ENCODE data around the gene IRF4. TPM values are rescaled to one million over a fixed set of nuclear protein-coding genes. Genes with fewer than 3 reads are reported as not detected.

IRF4 gene
- total and polyA plus RNA-seq, 11 donors, result 0.08 to 4.4 (median 0.30) TPM; not detected in 1

DNA sequence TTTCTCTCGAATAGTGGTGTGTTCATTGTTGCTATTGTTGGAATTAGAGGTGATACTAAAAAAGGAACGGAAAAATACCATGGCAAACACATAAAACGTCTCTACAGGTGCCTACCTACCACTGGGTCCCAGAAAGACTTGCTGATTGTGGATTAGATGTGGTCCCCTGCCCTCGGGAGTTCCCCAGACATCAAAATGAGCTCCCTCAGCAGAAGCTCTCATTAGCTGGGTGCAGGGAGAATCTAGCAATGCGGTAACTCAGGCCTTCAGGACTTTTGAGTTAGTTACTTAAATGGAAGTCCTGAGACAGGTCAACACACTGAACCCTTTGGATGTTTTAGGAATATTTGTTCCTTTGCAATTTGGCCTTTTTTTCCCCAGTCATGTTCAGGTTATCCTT, 6.1 kb downstream of the IRF4 start:
- TF ChIP-seq, protein P1, sequence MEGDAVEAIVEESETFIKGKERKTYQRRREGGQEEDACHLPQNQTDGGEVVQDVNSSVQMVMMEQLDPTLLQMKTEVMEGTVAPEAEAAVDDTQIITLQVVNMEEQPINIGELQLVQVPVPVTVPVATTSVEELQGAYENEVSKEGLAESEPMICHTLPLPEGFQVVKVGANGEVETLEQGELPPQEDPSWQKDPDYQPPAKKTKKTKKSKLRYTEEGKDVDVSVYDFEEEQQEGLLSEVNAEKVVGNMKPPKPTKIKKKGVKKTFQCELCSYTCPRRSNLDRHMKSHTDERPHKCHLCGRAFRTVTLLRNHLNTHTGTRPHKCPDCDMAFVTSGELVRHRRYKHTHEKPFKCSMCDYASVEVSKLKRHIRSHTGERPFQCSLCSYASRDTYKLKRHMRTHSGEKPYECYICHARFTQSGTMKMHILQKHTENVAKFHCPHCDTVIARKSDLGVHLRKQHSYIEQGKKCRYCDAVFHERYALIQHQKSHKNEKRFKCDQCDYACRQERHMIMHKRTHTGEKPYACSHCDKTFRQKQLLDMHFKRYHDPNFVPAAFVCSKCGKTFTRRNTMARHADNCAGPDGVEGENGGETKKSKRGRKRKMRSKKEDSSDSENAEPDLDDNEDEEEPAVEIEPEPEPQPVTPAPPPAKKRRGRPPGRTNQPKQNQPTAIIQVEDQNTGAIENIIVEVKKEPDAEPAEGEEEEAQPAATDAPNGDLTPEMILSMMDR (IDR thresholded peaks at IDR 0.05), result no peak
- WGBS, 4 donors, result 73 to 83% (median 80%) methylated on average over 5 of the region's 5 CpGs
- intact Hi-C loops (cut with DNase I), result no loop called here
- Histone ChIP-seq H3K27me3 (peaks cover 14 to 54% (median 41%) of the 10 kb centered on the region in 9 donors), H3K4me3 (no peak overlapping the region), H3K36me3 (no peaks in the 10 kb centered on the region), H3K9me3 (no peaks in the 10 kb centered on the region), H3K27ac (no peak overlapping the region), H3K4me1 (peaks cover 0 to 14% (median 6%) of the 10 kb centered on the region in 12 donors)
- ATAC-seq (no peak), DNase-seq (no peak)

DNA sequence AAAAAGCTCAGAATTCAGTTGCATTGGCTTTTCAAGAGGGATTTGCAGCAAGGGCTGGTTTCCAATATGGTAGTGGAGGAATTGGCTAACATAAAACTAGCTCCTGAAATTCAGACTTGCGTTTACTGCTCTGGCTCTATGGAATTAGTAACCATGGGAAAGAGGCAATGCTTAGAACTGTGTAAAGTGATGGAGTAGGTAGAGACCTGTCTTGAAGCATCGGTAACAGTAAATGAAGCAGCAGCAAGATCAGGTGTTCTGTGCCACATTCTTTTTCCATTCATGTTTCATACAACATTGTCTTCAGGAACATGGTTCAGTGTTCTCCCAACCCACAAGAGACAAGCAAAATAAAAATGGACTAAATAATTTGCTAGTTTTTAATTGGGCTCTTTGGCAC, 6.5 kb downstream of the IRF4 start:
- 89 to 94% (median 91%) methylated on average over 2 of the region's 2 CpGs for WGBS, 4 donors
- DNase-seq (no peak), ATAC-seq (no peak)
- H3K4me1 ChIP-seq, result peaks cover 0 to 10% (median 1%) of the 10 kb centered on the region in 12 donors
- no peak overlapping the region for H3K4me3 ChIP-seq
- no peaks in the 10 kb centered on the region for H3K36me3 ChIP-seq
- TF ChIP-seq, protein P1 (IDR thresholded peaks at IDR 0.05), result no peak
- TF ChIP-seq POLR2A (IDR thresholded peaks at IDR 0.05), result no peak
- H3K9me3 ChIP-seq, result no peaks in the 10 kb centered on the region
- H3K27ac ChIP-seq, result no peak overlapping the region
- intact Hi-C loops (cut with DNase I), result no loop called here
- H3K27me3 ChIP-seq, result peaks cover 12 to 53% (median 36%) of the 10 kb centered on the region in 9 donors

DNA sequence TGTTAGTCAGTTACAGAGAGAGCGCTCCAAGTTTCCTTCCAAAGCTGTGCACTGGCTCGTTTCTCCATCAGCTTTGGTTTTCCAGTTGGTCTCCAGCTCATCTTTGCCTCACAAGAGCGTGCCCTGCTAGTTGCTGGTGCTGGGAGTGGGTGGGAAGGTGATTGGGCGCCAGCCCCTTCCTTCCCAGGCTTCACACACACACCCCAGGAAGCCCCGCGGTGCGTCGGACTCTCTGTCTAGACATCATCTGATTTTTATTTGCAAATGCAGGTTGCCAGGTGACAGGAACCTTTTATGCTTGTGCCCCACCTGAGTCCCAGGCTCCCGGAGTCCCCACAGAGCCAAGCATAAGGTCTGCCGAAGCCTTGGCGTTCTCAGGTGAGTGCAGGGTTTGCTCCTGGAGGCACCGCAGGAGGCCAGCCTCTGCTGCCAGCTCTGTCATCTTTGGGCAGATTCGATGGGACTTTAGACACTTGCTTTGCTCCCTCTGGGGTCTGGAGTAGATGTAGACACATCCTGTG, 7.1 kb downstream of the IRF4 start:
- no peak overlapping the region for H3K27ac ChIP-seq
- H3K4me3 ChIP-seq, result no peak overlapping the region
- TF ChIP-seq, protein P1 (IDR thresholded peaks at IDR 0.05), result no peak
- TF ChIP-seq POLR2A (IDR thresholded peaks at IDR 0.05), result no peak
- no peaks in the 10 kb centered on the region for H3K9me3 ChIP-seq
- WGBS, 4 donors, result 83 to 91% (median 90%) methylated on average over 13 of the region's 13 CpGs
- DNase-seq (no peak), ATAC-seq (no peak)
- no peaks in the 10 kb centered on the region for H3K36me3 ChIP-seq
- H3K27me3 ChIP-seq, result peaks cover 9 to 48% (median 31%) of the 10 kb centered on the region in 9 donors
- intact Hi-C loops (cut with DNase I), result no loop called here
- H3K4me1 ChIP-seq, result peaks cover 0 to 4% (median 0%) of the 10 kb centered on the region in 12 donors

DNA sequence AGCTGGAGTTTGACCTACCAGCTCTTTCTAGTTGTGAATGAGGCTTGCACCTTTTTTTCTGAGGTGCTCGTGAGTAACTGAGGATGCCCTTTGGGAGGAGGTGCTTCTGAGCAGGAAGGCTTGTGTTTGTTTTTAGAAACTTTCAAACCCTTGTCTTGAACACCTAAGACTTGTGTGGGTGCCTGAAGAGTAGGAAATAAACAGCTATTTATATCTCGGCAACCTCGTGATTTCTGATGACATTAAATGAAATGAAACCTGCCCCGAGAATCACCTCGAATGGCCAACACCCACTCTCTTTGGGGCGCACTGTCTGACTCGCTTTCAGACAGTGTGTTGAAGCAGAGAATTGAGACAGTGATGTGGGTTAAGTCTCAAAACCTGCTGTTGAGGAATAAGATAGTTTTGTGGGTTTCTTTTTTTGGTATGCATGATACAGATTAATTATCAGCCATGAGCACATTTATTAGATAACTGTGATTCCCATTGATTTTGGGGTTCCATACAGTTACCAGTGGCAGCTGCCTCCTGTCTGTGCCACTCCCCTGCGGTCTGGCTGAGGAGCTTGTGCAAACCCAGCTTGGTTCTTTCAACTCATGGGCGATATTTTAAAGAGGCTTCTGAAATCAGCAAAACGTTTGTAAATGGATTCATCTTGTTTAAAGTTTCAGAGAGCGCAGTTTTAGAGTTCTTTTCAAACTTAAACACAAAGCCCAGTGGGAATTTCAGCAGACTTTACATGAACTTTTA, 8.4 kb downstream of the IRF4 start:
- Histone ChIP-seq H3K27me3 (peaks cover 0 to 34% (median 17%) of the 10 kb centered on the region in 9 donors), H3K9me3 (peaks cover 0 to 4% (median 0%) of the 10 kb centered on the region in 12 donors), H3K36me3 (no peaks in the 10 kb centered on the region), H3K27ac (no peak overlapping the region), H3K4me3 (no peak overlapping the region), H3K4me1 (no peaks in the 10 kb centered on the region)
- intact Hi-C loops (cut with DNase I), result loop anchor here in 2 of 10 donors (5.0 to 10.0 kb wide), 2 partner anchors 185 to 213 kb away; no protein-coding TSS in a partner anchor
- 54 to 59% (median 57%) methylated on average over 11 of the region's 11 CpGs for WGBS, 4 donors
- no peak for TF ChIP-seq POLR2A (IDR thresholded peaks at IDR 0.05)
- TF ChIP-seq, protein P1 (IDR thresholded peaks at IDR 0.05), result no peak
- ATAC-seq, result no peak
- DNase-seq, result no peak
